Measurements from ENCODE around the gene PKD1.
"Not testable (repeated sequence)": the region's sequence is repeated elsewhere in the genome, so short reads cannot be mapped to it uniquely, and the experiment has no call there.

PKD1 gene

DNA sequence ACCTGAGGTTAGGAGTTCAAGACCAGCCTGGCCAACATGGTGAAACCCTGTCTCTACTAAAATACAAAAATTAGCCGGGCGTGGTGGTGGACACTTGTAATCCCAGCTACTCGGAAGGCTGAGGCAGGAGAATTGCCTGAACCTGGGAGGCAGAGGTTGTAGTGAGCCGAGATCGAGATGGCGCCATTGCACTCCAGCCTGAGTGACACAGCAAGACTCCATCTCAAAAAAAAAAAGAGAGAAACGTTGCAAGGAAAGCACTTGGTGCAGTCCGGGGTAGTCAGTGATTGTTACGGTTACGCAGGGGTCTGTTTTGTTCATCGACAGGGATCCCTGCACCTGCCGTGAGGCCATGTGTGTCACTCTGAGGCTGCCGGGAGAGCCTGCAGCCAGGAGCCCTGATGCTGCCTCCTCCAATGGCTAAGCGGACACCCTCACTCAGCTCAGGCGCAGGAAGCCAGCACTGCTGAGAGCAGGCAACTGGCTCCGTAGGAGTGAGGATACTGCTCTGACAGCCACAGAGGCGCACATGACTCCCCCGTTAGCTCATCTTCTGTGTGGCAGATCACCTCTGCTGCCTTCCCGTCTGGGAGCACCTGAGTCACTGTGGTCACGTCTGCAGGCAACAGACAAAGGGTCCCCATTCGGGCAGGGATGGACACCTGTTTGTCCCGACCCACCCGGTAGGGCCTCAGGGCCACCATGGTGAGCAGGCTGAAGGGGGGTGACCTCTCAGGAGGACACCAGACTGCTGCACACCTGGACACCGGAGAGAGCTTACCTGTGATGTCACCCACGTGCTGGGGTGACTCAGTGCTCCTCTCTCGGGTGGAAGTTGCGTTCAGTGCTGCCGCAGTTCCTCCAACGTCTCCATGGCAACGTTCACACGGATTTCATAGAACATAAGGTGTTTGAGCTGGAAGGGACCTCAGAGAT, 7.5 kb upstream of the PKD1 start:
- no peak for DNase-seq
- in situ Hi-C loops (cut with HindIII; ENCODE audit: low pct_ligation_motif_present, low pct_unique_long_range_greater_than_20kb, low sequenced_read_pairs) = no loop called here

DNA sequence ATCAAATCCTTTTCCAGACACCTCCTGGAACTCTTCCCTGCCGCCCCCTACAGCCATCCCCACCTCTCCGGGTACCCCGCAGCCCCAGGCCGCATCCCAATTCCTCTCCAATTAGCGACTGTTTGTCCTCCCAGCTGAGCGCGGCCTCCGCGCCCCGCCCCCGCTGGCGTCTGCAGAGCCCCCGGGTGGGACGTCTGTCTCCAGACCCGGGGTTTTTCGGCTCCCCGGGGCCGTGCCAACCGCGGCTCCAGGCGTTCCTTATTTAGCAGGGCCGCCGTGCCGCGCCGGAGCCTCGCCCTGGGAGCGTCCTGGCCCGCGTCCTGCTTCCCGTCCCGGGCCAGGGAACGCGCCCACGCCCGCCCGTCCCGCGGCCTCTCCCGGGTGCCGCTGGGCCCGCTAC, 627 bp downstream of the PKD1 start:
- in situ Hi-C loops (cut with HindIII; ENCODE audit: low pct_ligation_motif_present, low pct_unique_long_range_greater_than_20kb, low sequenced_read_pairs); DNase-seq: not testable (repeated sequence)

DNA sequence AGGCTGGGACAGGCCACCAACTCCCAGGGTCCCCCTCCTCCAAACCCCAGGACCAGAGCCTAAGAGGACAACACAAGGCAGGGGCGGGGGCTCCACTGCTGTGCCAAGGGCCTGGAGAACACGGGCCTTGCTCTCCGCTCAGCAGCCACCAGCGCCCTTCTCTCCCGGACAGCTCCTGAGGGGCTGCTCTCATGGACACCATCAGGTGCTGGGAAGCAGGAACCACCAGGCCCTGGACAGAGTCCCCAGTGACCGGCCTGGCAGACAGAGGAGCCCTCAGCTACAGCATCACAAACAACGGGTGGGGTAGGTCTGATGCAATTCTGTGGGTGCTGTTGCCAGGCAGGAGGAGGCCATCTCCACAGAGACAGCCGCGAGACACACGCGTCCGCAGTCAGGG, 1.9 kb downstream of the PKD1 start:
- in situ Hi-C loops (cut with HindIII; ENCODE audit: low pct_ligation_motif_present, low pct_unique_long_range_greater_than_20kb, low sequenced_read_pairs) = not testable (repeated sequence)

DNA sequence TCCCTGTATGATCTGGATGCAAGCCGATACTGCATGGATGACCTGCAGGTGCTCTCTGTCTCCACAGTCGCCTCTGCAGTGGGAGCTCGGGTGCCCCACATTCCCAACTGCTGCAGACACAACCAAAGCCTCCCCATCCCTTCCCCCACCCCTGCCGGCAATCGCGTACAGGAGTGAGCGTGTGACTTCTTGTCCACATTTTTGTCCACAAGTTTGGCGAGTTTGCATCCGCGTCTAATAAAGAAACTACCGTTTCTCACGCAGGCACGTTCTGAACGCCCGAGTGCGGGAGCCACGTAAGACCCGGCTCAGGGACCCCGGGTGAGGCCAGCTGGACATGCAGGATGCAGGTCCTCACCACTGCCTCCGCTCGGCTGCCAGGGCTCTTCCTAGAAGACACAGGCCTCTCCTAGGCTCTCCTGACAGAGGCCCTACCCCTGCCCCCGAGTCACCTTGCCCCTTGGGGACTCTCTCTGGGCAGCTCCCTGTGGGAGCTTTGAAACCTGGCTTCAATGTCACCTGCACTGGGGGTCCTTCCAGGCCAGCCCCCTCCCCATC, 5.7 kb downstream of the PKD1 start:
- DNase-seq; in situ Hi-C loops (cut with HindIII; ENCODE audit: low pct_ligation_motif_present, low pct_unique_long_range_greater_than_20kb, low sequenced_read_pairs): not testable (repeated sequence)

More for the DNA sequence above, 1.9 kb downstream of the PKD1 start:
- not testable (repeated sequence) for DNase-seq

DNA sequence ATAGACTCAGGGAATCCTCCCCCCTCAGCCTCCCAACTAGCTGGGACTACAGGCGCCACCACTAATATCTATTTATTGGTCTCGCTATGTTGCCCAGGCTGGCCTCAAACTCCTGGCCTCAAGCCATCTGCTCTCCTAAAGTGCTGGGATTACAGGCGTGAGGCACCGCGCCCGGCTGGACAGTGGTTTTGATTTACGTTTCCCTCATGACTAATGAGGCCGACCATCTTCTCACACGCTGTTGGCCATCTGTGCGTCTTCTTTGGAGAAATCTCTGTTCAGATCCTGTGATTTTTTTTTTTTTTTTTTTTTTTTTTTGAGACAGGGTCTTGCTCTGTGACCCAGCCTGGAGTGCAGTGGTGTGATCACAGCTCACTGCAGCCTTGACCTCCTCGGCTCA, 6.4 kb downstream of the PKD1 start:
- DNase-seq; in situ Hi-C loops (cut with HindIII; ENCODE audit: low pct_ligation_motif_present, low pct_unique_long_range_greater_than_20kb, low sequenced_read_pairs): not testable (repeated sequence)

DNA sequence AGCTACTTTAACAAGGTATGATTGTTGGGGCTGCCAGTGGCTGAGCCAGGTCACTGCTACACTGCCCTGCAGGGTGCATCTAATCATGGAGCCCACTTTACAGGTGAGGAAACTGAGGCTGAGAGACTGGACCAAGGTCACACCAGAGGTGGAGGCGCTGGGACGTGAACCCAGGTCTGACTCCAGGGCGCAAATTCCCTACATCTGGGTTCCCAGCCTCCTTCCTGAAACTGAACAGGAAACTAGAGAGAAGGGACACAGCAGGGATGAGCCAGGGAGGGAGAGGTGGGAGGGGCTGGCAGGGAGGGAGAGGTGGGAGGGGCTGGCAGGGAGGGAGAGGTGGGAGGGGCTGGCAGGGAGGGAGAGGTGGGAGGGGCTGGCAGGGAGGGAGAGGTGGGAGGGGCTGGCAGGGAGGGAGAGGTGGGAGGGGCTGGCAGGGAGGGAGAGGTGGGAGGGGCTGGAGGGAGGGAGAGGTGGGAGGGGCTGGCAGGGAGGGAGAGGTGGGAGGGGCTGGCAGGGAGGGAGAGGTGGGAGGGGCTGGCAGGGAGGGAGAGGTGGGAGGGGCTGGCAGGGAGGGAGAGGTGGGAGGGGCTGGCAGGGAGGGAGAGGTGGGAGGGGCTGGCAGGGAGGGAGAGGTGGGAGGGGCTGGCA, 7.9 kb downstream of the PKD1 start:
- DNase-seq = peak; percentile 49

DNA sequence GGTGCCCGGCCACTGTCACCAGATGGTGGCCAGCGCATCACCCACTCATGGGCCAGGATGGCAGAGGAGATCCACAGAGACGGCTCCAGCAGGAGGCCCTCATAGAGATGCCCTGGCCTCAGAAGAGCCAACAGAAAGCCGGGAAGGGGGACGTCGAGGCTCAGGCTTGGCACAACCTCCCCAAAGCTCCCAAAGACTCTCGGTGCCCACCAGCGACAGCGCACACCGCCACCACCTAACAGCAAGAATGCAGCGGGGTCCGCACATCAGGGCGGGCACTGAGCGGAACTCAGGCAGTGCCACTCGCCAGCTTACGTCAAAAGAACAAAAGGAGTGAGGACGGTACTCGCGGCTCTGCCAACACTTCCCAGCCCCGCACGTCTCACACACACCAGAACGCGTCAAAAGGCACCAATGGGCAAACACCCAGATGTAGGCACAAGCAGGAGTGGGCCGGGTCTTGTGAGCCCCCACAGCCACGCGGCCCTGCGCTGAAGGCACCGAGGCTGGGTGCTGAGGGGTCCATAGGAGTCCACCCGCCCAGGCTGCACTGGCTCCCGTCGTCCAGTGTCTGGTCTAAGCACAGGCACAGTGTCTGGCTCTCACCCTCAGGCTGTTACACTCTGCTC, 8.7 kb downstream of the PKD1 start:
- in situ Hi-C loops (cut with HindIII; ENCODE audit: low pct_ligation_motif_present, low pct_unique_long_range_greater_than_20kb, low sequenced_read_pairs) = not testable (repeated sequence)

More for the DNA sequence above, 7.9 kb downstream of the PKD1 start:
- in situ Hi-C loops (cut with HindIII; ENCODE audit: low pct_ligation_motif_present, low pct_unique_long_range_greater_than_20kb, low sequenced_read_pairs) = not testable (repeated sequence)

DNA sequence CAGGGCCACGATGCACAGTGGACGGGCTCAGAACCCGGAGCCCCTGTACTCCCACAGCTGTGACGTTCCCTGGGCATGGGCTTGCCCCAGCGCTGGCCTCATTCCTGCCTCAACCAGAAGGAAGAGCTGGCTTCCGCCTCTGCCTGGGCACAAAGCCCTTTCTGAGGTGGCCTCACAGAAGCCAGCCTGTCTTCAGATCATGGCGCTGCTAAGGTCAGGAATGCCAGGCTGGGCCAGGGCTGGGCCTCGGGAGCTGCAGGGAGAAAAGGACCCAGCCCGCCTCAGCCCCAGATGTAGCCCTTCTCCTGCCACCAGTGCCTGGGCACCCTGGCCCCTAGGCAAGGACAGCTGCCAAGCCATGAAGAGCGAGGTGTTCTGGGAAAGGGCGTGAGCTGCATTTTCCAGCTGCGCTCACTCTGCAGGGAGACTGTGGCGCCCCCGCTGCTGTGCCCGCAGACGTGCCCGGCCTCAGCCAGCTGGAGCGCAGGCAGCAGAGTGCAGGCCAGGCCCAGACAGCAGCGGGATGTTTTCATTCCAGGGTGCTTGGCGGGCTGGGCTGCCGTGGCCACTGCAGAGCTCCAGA, 9.4 kb downstream of the PKD1 start:
- in situ Hi-C loops (cut with HindIII; ENCODE audit: low pct_ligation_motif_present, low pct_unique_long_range_greater_than_20kb, low sequenced_read_pairs); DNase-seq: not testable (repeated sequence)

More for the DNA sequence above, 8.7 kb downstream of the PKD1 start:
- DNase-seq = not testable (repeated sequence)

DNA sequence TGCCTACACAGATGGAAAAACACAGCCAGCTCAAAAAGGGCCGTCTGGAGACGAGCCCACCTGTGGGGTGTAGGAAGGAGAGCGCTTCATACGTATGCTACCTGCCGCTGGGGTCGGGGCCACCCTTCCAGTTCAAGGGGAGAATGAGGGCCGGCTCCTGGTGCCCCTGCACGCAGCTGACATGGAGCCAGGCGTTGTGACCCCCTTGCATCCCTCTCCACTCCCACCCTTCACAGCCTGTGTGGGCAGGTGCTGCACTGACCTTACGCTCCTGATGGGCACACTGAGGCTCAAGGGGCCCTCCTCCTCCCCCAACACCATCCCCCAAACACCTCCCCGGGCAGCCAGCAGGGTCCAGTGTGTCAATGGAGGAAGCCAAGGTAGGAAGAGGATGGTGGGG, 10.1 kb downstream of the PKD1 start:
- DNase-seq = not testable (repeated sequence)

DNA sequence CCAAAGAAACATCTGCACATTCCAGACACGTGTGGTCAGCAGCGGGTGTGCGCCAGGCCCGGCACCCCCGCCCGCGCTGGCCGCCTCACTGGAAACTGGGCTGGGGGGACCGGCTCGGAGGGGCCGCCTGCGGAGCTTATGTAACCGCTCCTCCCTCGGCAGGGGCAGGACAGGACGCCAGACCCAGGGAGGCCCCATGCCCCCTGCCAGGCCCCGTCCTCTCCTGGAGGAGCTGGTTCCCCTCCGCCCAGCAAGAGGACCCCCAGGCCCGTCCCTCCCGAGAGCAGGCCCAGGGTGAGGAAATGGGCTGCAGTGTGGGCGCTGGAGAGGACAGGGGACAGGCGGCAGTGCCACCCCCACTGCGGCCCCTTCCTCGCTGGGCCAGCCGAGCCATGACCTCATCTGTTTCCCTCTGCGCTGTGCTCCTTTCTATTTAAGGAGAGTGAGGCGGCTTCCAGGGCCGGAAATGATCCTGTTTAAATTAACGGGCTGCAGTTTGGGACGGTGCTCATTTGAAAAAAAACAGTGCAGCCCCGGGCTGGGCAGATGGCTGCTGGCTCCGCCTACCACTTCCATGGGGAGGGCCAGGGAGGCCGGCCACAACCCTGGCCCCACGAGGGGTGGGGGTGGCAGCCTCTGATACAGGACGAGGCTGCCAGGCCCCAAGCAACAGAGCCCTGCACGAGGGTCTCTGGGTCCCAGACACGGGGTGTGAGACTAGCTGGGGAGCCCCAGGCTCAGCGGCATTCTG, 10.8 kb downstream of the PKD1 start:
- in situ Hi-C loops (cut with HindIII; ENCODE audit: low pct_ligation_motif_present, low pct_unique_long_range_greater_than_20kb, low sequenced_read_pairs); DNase-seq: not testable (repeated sequence)

More for the DNA sequence above, 10.1 kb downstream of the PKD1 start:
- in situ Hi-C loops (cut with HindIII; ENCODE audit: low pct_ligation_motif_present, low pct_unique_long_range_greater_than_20kb, low sequenced_read_pairs) = not testable (repeated sequence)

DNA sequence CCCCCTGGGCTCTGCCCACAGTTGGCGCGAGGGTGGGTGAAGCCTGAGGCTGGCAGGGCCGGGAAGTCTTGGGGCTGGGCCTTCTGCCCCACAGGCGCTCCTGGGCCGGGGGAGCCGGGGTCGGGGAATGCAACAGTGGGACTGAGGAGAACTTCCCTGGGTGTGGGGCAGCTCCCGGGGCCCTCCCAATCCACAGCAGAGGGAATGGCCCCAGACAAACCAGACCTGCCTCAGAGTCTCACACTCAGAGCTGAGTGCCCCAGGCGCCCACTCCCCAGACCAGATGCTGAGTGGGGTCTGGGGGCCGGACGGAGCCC, 11.4 kb downstream of the PKD1 start:
- in situ Hi-C loops (cut with HindIII; ENCODE audit: low pct_ligation_motif_present, low pct_unique_long_range_greater_than_20kb, low sequenced_read_pairs) = not testable (repeated sequence)

DNA sequence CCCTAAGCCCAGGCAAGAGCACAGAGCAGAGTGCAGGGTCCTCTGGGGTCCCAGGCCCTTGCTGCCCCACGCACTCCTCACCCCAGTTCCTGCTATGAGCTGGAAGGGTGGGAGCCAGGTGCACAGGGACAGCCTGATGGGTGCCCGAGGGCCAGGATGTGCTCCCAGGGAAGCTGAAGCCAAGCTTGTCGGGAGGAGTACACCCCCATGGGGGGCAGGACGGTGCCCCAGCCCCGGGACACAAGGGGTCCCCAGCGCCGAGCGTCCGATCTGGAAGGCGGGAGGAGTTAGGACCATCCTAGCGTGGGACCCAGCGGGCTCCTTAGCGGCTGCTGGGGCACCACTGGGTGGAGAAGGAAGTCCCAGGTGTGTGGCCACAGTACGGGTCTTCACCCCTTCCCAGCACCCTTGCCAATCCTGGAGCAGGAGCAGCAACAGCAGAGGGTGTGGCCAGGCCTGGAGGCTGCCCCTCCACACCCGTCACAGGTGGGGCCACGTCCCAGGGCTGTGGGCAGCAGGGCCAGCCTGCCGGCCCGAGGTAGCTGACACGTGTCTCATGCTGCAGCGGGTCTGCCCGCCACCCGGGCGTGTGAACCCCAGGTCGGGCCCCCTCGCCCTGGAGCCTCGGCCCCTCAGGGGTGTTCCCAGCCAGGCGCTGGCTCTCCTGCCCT, 11.9 kb downstream of the PKD1 start:
- DNase-seq; in situ Hi-C loops (cut with HindIII; ENCODE audit: low pct_ligation_motif_present, low pct_unique_long_range_greater_than_20kb, low sequenced_read_pairs): not testable (repeated sequence)

More for the DNA sequence above, 11.4 kb downstream of the PKD1 start:
- DNase-seq = not testable (repeated sequence)

DNA sequence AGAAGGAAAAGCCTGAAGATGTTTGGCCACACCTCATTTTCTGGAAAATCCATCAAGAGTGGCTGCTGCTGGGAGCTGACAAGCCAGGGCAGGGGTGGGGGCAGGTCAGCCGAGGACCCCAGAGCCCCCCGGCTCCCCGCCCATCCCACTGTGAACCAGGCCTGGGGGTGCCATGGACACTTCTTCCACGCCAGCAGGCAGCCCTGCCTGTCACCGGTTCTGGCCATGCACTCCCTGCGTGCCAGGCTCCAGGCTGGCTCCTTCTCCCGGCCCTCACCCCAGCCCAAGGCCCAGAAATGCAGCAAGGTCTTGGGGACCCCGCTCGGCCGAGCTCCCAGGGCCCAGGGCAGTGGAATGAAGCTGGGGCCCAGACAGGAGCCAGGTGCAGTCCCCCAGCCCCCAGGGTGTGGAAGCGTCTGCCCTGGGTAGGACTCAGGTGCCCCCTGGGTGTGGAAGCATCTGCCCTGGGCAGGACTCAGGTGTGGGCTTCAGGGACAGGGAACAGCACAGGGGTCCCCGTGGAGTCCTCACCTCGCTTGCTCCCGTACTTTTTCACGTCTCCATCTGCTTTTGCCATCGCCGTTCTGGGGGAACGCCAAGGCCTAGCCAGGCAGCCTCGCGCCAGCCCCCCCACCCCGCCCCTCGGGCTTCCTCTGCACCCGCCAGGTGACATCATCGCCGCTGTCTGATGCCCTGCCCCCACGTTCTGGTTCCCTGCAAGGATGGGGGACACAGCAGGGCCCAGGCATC, 12.6 kb downstream of the PKD1 start:
- in situ Hi-C loops (cut with HindIII; ENCODE audit: low pct_ligation_motif_present, low pct_unique_long_range_greater_than_20kb, low sequenced_read_pairs); DNase-seq: not testable (repeated sequence)

DNA sequence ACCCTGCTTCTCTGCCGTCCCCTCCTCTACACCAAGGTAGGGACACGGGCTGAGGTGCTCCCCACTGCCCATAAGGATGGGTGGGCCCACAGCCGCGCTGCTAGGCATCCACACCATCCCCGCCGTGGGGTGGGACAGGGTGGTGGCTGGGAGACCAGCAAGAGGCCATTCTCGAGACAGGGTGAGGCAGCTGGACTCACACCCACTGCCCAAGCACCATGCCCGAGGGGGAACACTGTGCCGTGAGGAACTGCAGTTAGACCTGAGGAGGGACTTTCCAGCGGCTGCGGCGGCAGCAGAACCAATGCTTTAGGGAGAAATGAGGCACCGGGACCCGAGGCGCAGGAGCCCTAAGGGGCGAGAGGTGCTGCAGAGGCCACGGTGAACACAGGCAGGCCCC, 13.3 kb downstream of the PKD1 start:
- in situ Hi-C loops (cut with HindIII; ENCODE audit: low pct_ligation_motif_present, low pct_unique_long_range_greater_than_20kb, low sequenced_read_pairs) = no loop called here
- DNase-seq = no peak

DNA sequence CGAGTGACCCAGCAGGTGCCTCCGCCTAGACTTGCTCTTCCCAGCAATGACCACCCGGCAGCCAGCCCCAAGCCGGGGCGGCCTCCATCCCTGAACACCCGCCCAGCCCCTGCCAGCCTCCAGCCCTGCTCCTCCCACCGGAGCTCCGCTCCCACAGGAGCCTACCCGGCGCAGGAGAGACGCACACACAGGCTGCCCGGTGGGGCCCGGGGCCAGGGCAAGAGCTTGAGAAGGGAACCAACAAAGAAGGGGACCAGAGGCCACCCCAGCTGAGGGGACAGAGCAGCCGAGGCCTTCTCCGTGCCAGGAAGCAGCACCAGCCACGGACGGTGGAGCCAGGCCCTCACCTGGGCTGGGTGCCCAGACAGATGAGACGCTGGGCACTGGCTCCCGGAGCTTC, 13.8 kb downstream of the PKD1 start:
- in situ Hi-C loops (cut with HindIII; ENCODE audit: low pct_ligation_motif_present, low pct_unique_long_range_greater_than_20kb, low sequenced_read_pairs) = no loop called here
- no peak for DNase-seq

DNA sequence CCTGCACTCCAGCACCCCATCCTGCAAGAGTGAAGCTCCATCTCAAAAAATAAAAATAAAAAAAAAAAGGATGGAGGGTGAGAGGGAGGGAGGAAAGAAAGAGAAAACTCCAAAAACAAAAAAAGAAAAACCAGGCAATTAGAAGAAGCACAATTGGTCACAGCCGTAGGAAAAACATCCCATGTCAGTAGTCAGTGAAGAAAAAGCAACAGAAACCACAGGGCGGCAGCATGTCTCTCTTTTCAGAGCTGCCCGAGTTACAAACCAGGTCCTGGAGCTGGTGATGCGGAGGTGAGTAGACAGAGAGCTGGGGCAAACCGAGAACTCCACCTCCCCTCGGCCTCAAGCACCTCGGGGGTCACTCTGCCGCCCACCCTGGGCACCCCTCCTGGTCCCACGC, 14.4 kb downstream of the PKD1 start:
- peak; percentile 42 for DNase-seq
- in situ Hi-C loops (cut with HindIII; ENCODE audit: low pct_ligation_motif_present, low pct_unique_long_range_greater_than_20kb, low sequenced_read_pairs) = not testable (repeated sequence)
